ENCODE data around the gene TSHZ1.

- no peak for TF ChIP-seq EP300 (IDR thresholded peaks at IDR 0.05)
- no peak for TF ChIP-seq POLR2A (IDR thresholded peaks at IDR 0.05)
- no peak for TF ChIP-seq POLR2AphosphoS5 (IDR thresholded peaks at IDR 0.05)
These were observed 7.7 kb downstream of the TSHZ1 start for GRCh38 chr18:75218065-75218923.

Measured in gastroesophageal sphincter (tissue), 2 donors.